SW 1271 (cell line): ENCODE data around the gene SPATA17.
"Not testable (repeated sequence)": the region's sequence is repeated elsewhere in the genome, so short reads cannot be mapped to it uniquely, and the experiment has no call there.

Experiments used
- DNase-seq, 2 experiments: peaks; one replicate each; lab custom pipeline; 2025; lab: John Stamatoyannopoulos, UW

The SPATA17 gene

GRCh38 chr1:217674028-217674729, 43.0 kb downstream of the SPATA17 start:
- no peak for DNase-seq

GRCh38 chr1:217681806-217682205, 50.7 kb downstream of the SPATA17 start:
- DNase-seq, result no peak

GRCh38 chr1:217687511-217687910, 56.4 kb downstream of the SPATA17 start:
- no peak for DNase-seq

- not testable (repeated sequence) for DNase-seq
Measured at GRCh38 chr1:217696140-217696539, 65.0 kb downstream of the SPATA17 start.

- no peak for DNase-seq
Measured at GRCh38 chr1:217703326-217703725, 72.2 kb downstream of the SPATA17 start.

GRCh38 chr1:217712925-217713597, 81.9 kb downstream of the SPATA17 start:
- no peak for DNase-seq

GRCh38 chr1:217715681-217716080, 84.5 kb downstream of the SPATA17 start:
- DNase-seq, result no peak

- no peak for DNase-seq
Measured at GRCh38 chr1:217717959-217718358, 86.8 kb downstream of the SPATA17 start.

- no peak for DNase-seq
Measured at GRCh38 chr1:217718873-217719272, 87.7 kb downstream of the SPATA17 start.

- no peak for DNase-seq
Measured at GRCh38 chr1:217721692-217722091, 90.5 kb downstream of the SPATA17 start.

GRCh38 chr1:217734973-217735372, 103.8 kb downstream of the SPATA17 start:
- DNase-seq, result no peak

- peak in 1 of 2 experiments; percentile 35 for DNase-seq
Measured at GRCh38 chr1:217747156-217747769, 116.1 kb downstream of the SPATA17 start.

GRCh38 chr1:217769768-217770167, 138.6 kb downstream of the SPATA17 start:
- no peak for DNase-seq

- DNase-seq, result no peak
Measured at GRCh38 chr1:217770918-217771317, 139.8 kb downstream of the SPATA17 start.

GRCh38 chr1:217776693-217777092, 145.5 kb downstream of the SPATA17 start:
- DNase-seq, result no peak

GRCh38 chr1:217781056-217781455, 149.9 kb downstream of the SPATA17 start:
- no peak for DNase-seq

- DNase-seq, result no peak
Measured at GRCh38 chr1:217791091-217791490, 159.9 kb downstream of the SPATA17 start.

GRCh38 chr1:217805792-217806191, 174.6 kb downstream of the SPATA17 start:
- DNase-seq, result no peak

- DNase-seq, result no peak
Measured at GRCh38 chr1:217812175-217812574, 181.0 kb downstream of the SPATA17 start.

GRCh38 chr1:217813031-217813430, 181.9 kb downstream of the SPATA17 start:
- DNase-seq, result no peak

- no peak for DNase-seq
Measured at GRCh38 chr1:217837691-217838090, 206.5 kb downstream of the SPATA17 start.

- DNase-seq, result no peak
Measured at GRCh38 chr1:217839161-217839560, 208.0 kb downstream of the SPATA17 start.

GRCh38 chr1:217846733-217847132, 215.6 kb downstream of the SPATA17 start:
- no peak for DNase-seq
